Esophagus muscularis mucosa (tissue), 4 donors: ENCODE results near the gene RPRD2. TPM values are rescaled to one million over a fixed set of nuclear protein-coding genes. Genes with fewer than 3 reads are reported as not detected.
"Not testable (repeated sequence)": the region's sequence is repeated elsewhere in the genome, so short reads cannot be mapped to it uniquely, and the experiment has no call there.

Experiments
- DNase-seq: peaks from one replicate; pipeline ENCODE4 v3.0.0-alpha.2; 2017; ENCODE audit errors: extremely low spot score
- H3K27ac ChIP-seq, 4 donors: fragments of 200-600 bp; sonication (generic); replicated peaks in 1 of 4; 1 replicate in 3 of 4; 2 replicates in 1 of 4; pipeline ENCODE4 v1.5.1; 2016 to 2019; ENCODE audit warnings: mild to moderate bottlenecking in 1 of 4
- H3K27me3 ChIP-seq, 4 donors: fragments of 200-600 bp; sonication (generic); one replicate each; pipeline versions ENCODE4 v1.5.1 to v1.6.0; 2016 to 2019
- H3K36me3 ChIP-seq, 4 donors: fragments of 200-600 bp; sonication (generic); one replicate each; pipeline ENCODE4 v1.5.1; 2016 to 2019
- H3K4me1 ChIP-seq, 4 donors: fragments of 200-600 bp; sonication (generic); one replicate each; pipeline ENCODE4 v1.5.1; 2016 to 2019
- H3K4me3 ChIP-seq, 4 donors: fragments of 200-600 bp; sonication (generic); 1 replicate in 2 of 4; 2 replicates in 2 of 4; pipeline ENCODE4 v1.5.1; 2016 to 2019; ENCODE audit warnings: mild to moderate bottlenecking in 4 of 4, moderate library complexity in 1 of 4
- H3K9me3 ChIP-seq, 4 donors: fragments of 200-600 bp; sonication (generic); 1 replicate in 3 of 4; 2 replicates in 1 of 4; pipeline ENCODE4 v1.5.1; 2016 to 2019
- CTCF ChIP-seq, 3 experiments: fragments of 200-600 bp in 2 of 3; fragments of 450-650 bp in 1 of 3; sonication (generic) in 2 of 3; IDR thresholded peaks; one replicate each; pipeline ENCODE4 v1.5.1; 2017 to 2019; ENCODE audit warnings: antibody characterized with exemption in 3 of 3, mild to moderate bottlenecking in 2 of 3, moderate library complexity in 1 of 3
- EP300 ChIP-seq: sonication (generic); formaldehyde crosslinking; IDR thresholded peaks from one replicate; pipeline ENCODE4 v1.6.1; 2017; ENCODE audit warnings: antibody characterized with exemption
- POLR2A ChIP-seq: fragments of 450-650 bp; IDR thresholded peaks from one replicate; pipeline ENCODE4 v1.6.1; 2017; ENCODE audit warnings: antibody characterized with exemption, moderate library complexity, mild to moderate bottlenecking, low read depth
- POLR2AphosphoS5 ChIP-seq, 2 donors: sonication (generic); formaldehyde crosslinking; IDR thresholded peaks; one replicate each; pipeline ENCODE4 v1.6.1; 2017; ENCODE audit warnings: antibody characterized with exemption in 2 of 2
- WGBS: methylation state at CpG from one replicate; pipeline ENCODE4 v1.1.5; 2018; 5-methylcytosine and 5-hydroxymethylcytosine counted together
- intact Hi-C: fragments of 100-400 bp; cut with DNase I; formaldehyde crosslinking; loops from one replicate; pipeline ENCODE4 v1.15.1; 2023
- total RNA-seq, 4 donors: library from RNA; depleted of rRNA; stranded (reverse); fragments of >200 nt; gene quantifications; one replicate each; pipeline versions ENCODE4 v1.1.0 to v1.2.1, GENCODE V29; 2016

The RPRD2 gene
- total RNA-seq, 4 donors from 2014 or later: 20.0 to 27.9 (median 24.8) TPM

GRCh38 chr1:150392627-150393026 lies 28.7 kb downstream of the RPRD2 start:
- Histone ChIP-seq H3K36me3 (peaks cover 0 to 4% (median 0%) of the 10 kb centered on the region in 4 donors), H3K9me3 (no peaks in the 10 kb centered on the region), H3K27ac (no peak overlapping the region), H3K27me3 (no peaks in the 10 kb centered on the region), H3K4me3 (no peak overlapping the region), H3K4me1 (peaks cover 0 to 16% (median 7%) of the 10 kb centered on the region in 4 donors)
- no peak for DNase-seq
- TF ChIP-seq CTCF (IDR thresholded peaks at IDR 0.05) (no peak), POLR2AphosphoS5 (IDR thresholded peaks at IDR 0.05) (no peak), POLR2A (no peak), EP300 (no peak)
- WGBS: 98% methylated on average over 3 of the region's 3 CpGs
- intact Hi-C loops: no loop called here

- H3K4me1 ChIP-seq, H3K27ac ChIP-seq, H3K36me3 ChIP-seq, H3K4me3 ChIP-seq, H3K27me3 ChIP-seq, intact Hi-C loops, DNase-seq, H3K9me3 ChIP-seq: not testable (repeated sequence)
- WGBS: 94% methylated on average over 2 of the region's 2 CpGs
Observed at GRCh38 chr1:150395115-150395514, 31.2 kb downstream of the RPRD2 start.

GRCh38 chr1:150397392-150398032 lies 33.6 kb downstream of the RPRD2 start:
- DNase-seq: no peak
- H3K36me3 ChIP-seq: peaks cover 0 to 4% (median 0%) of the 10 kb centered on the region in 4 donors
- H3K4me1 ChIP-seq: peaks cover 0 to 11% (median 0%) of the 10 kb centered on the region in 4 donors
- H3K4me3 ChIP-seq: no peak overlapping the region
- 93% methylated on average over 6 of the region's 6 CpGs for WGBS
- no peak overlapping the region for H3K27ac ChIP-seq
- no peaks in the 10 kb centered on the region for H3K9me3 ChIP-seq
- H3K27me3 ChIP-seq: no peaks in the 10 kb centered on the region
- TF ChIP-seq POLR2AphosphoS5 (IDR thresholded peaks at IDR 0.05): no peak
- TF ChIP-seq POLR2A: no peak
- no peak for TF ChIP-seq CTCF (IDR thresholded peaks at IDR 0.05)
- TF ChIP-seq EP300: no peak
- intact Hi-C loops: no loop called here

GRCh38 chr1:150404465-150404864 lies 40.5 kb downstream of the RPRD2 start:
- no peaks in the 10 kb centered on the region for H3K27me3 ChIP-seq
- no peak overlapping the region for H3K4me3 ChIP-seq
- H3K27ac ChIP-seq: no peak overlapping the region
- intact Hi-C loops: no loop called here
- no peaks in the 10 kb centered on the region for H3K36me3 ChIP-seq
- TF ChIP-seq POLR2A: no peak
- TF ChIP-seq POLR2AphosphoS5 (IDR thresholded peaks at IDR 0.05): no peak
- TF ChIP-seq CTCF (IDR thresholded peaks at IDR 0.05): no peak
- no peak for TF ChIP-seq EP300
- H3K9me3 ChIP-seq: no peaks in the 10 kb centered on the region
- peaks cover 0 to 40% (median 19%) of the 10 kb centered on the region in 4 donors for H3K4me1 ChIP-seq
- 99% methylated on average over 6 of the region's 6 CpGs for WGBS
- DNase-seq: no peak

GRCh38 chr1:150405660-150406059 lies 41.7 kb downstream of the RPRD2 start:
- WGBS: 79% methylated on average over 5 of the region's 5 CpGs
- no peak for TF ChIP-seq CTCF (IDR thresholded peaks at IDR 0.05)
- no peak for TF ChIP-seq POLR2AphosphoS5 (IDR thresholded peaks at IDR 0.05)
- TF ChIP-seq POLR2A: no peak
- TF ChIP-seq EP300: no peak
- H3K27ac ChIP-seq: no peak overlapping the region
- intact Hi-C loops: no loop called here
- no peak overlapping the region for H3K4me3 ChIP-seq
- H3K27me3 ChIP-seq: no peaks in the 10 kb centered on the region
- no peaks in the 10 kb centered on the region for H3K36me3 ChIP-seq
- DNase-seq: no peak
- H3K4me1 ChIP-seq: peaks cover 9 to 51% (median 27%) of the 10 kb centered on the region in 4 donors
- H3K9me3 ChIP-seq: no peaks in the 10 kb centered on the region
